Activated CD4-positive, alpha-beta T cell treated with anti-CD3 and anti-CD28 coated beads, Interleukin-2, Interleukin-4, amounts not matched to agents 100 ng/mL and 50 ng/mL, durations not matched to agents 16 hours and 8 hours (primary cell): ENCODE results near the gene DROSHA.

Experiments
- DNase-seq: peaks from one replicate; pipeline ENCODE4 v3.0.0-alpha.2; 2020; ENCODE audit warnings: low spot score

Gene DROSHA

GRCh38 chr5:31530541-31531265, 1.2 kb downstream of the DROSHA start:
- DNase-seq, result no peak

DNA sequence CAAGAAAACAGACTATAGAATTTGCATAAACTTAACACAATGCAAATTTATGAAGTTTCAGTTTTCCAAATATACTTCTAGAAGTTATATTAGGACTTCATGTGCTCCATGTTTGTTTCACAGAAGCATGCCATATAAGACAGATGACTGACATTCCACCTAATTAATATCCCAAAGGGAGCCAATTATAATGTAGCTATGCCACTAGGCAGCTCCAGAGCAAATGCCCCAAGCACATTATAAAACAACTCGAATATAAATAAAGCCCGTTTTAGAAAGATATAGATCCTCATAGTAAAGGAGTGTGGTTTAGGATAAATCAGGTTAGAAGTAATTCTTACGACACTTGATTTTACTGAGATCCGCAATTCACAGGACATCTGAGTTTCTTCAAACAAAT, 8.9 kb downstream of the DROSHA start:
- no peak for DNase-seq

DNA sequence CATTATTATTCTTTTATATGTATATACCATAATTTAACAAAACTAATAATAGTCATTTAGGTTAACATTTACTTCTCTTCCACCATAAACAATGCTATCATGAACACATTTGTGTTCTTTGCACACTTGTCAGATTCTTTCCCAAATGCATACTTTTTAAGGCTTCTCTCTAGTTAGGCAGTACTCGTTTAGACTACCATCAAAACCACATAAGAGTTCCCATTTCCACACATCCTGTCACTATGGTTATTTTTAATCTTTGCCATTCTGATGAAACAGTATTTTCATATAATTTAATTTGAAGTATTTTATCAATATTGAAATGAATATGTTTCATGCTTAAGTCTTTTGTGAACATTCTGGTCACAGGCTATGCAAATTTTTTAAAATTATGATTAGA, 15.1 kb downstream of the DROSHA start:
- no peak for DNase-seq

DNA sequence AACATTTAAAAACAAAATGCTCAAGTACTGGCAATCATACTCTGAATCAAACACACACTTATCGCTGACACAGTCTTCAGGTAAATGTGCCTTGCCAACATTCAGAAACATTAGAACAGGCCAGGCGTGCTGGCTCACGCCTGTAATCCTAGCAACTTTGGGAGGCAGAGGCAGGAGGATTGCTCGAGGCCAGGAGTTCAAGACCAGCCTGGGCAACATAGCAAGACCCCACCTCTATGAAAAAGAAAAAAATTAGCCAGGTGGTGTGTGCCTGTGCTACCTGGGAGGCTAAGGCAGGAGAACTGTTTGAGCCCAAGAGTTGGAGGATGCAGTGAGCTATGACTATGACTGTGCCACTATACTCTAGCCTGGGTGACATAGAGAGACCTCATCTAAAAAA, 20.6 kb downstream of the DROSHA start:
- DNase-seq, result no peak

DNA sequence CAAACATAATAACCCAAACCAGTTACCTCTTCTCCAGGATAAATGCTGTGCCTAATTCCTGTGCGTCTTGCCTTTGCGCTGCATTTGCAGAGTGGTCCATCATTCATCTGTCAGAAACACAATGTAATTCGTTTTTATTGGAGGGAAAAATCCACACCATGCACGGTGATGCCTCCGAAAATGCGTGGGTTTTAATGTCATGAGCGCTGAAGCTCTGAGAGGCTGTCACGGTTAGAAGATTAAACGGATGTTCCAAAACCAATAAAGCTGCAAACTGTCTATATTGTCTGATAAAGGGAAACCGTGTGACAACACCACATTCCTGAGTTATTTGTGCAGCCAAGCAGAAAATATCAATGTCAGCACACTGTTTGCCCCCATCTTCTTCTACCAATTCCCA, 27.4 kb downstream of the DROSHA start:
- no peak for DNase-seq

DNA sequence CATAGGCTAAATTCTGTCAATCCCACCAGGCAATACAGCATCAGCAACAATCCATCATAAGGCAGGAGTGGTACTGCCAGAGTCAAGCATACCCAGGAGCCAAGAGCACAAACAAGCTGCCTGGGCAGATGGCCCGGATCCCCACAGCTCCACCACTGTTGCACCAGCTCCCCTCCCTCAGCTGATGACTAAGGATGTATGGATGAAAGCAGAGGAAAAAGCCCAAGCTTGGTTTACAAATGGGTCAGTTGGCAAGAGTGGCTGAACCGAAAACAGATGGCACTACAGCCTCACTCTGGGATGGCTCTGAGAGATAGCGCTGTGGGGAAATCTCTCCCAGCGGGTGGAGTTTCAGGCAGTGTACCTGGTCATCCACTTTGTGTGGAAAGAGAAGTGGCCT, 29.4 kb downstream of the DROSHA start:
- no peak for DNase-seq

- DNase-seq, result no peak
Measured at GRCh38 chr5:31500256-31500655, 31.6 kb downstream of the DROSHA start.

DNA sequence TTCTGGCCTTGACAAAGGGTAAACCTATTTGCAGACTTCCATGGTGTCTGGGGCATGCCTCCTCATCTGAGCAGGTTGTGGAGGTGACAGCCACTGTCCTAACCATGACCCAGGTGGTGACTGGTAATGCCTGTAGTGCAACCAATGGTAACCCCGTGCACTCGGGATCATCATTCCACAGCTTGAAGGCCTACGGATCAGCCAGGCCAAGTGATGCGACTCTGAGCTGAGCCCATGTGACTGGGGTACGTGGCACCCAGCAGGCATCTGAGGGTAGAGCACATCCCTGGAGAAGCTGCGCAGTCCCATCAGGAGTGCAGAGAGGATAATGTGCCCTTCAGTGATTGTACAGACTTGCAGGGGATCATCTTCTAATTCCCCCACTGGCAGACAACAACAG, 35.0 kb downstream of the DROSHA start:
- DNase-seq, result no peak

GRCh38 chr5:31496301-31496700, 35.6 kb downstream of the DROSHA start:
- no peak for DNase-seq

DNA sequence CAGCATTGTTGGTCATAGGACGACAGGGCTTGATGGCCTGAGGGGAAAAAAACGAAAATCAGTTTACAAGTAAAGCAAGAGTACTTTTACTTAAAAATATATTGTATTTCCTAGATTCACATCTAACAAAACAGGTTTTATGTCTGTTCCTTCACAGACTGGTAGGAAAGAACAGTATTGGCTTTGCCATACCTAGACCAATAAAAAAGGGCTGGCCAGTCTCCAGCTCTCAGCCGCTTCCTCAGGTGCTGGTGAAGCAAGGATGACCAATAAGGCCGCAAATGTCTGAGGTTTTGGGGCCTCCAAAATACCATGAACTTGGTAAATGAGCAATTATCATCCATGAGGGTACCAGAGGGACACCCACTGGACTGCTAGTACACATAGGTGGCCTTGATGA, 36.6 kb downstream of the DROSHA start:
- DNase-seq, result no peak

- DNase-seq, result no peak
Measured at GRCh38 chr5:31492869-31493268, 39.0 kb downstream of the DROSHA start.

GRCh38 chr5:31487506-31487905, 44.4 kb downstream of the DROSHA start:
- no peak for DNase-seq

GRCh38 chr5:31486441-31486840, 45.5 kb downstream of the DROSHA start:
- DNase-seq, result no peak

DNA sequence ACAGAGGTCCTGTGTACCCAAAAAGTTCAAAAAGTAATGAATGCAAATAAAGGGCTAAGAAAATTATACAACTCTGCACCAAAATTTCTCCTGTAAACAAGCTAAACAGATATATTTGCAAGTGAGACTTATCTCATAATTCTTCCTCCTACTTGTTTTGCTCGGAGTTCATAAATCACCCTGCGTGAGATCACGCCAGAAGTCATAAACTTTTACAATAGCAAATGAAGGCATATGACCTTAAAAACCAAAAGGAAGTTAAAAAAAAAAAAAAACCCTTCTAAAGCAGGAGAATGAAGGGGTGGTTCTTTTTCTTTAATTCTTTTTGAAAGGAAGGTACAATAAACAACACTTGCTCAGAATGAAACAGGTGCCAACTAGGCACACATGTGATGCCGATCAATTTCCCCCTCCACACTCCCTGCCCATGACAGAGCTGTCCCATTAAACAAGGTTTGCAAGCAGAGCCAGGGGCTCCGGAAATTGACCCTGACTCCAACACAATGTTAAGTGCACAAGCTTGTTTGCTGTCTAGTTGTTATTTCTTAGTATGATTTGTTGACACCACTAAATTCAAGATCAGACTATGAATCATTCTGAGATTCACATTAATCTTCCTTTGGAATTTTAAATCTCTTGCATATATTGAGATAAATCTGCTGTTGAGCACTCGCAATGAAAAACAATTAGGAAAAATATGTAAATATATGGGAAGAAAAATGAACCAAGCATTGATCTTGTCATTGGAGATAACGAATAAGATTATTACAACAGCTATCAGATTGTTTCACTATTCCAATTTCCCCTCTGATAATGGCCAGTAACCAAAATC, 46.3 kb downstream of the DROSHA start:
- DNase-seq, result no peak

DNA sequence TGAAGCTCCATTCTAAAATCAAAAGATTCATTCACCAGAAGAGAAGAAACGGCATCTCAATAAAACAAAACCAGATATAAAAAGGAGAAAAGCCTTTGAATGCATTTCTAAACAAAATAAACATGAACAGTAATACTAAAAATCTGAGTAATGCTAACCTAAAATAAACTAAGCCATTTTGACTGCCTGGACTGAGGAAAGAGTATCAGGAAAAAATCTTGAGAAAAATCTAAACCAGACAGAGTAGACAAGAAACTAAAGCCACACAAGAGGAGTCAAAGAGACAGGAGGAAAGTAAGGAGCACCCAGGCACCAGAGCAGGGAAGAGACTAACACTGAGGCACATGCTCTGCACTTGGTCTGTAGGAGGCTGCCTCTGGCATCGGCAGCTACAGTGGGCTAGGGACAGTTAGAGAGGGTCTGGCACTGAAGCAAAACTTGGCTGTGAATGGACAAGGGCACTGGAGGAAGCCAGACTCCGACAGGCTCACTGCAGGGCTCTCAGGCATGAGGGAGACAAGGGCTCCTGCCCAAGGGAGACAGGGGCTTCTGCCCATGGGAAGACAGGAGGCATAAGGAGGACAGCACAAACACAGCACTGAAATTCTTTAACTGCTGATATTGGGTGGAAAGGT, 50.2 kb downstream of the DROSHA start:
- DNase-seq, result no peak

DNA sequence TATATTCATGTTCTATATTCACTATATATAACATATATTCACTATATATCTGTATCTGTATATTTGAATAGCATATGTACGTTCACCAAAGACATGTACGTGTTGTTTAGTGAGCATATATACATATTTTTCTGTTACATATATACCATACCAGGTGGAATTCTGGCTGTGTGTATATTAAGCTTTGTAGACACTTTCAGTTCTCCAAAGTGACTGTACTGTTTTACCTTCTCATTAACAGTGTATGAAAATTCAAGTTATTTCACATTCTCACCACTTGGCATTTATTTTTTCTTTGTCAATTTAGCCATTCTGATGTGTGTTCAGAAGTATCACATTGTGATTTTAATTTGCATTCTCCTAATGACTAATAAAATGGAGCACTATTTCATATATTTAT, 52.2 kb downstream of the DROSHA start:
- no peak for DNase-seq

DNA sequence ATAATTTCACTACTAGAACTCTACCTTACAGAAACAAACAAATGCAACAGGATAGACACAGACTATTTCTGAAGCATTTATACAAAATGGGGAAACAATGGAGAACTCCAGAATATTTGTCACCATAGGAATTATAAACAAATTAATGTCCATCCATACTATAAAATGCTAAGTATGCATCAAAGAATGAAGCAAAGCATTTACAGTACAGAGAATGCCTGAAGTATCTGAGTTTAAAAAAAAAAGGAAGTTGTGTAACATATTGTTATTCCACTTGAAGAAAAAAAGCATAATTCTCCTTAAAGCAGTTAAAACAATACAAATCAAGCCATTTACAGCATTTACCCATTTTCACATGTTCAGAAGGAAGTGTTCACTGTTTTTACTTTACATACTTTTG, 53.0 kb downstream of the DROSHA start:
- no peak for DNase-seq

DNA sequence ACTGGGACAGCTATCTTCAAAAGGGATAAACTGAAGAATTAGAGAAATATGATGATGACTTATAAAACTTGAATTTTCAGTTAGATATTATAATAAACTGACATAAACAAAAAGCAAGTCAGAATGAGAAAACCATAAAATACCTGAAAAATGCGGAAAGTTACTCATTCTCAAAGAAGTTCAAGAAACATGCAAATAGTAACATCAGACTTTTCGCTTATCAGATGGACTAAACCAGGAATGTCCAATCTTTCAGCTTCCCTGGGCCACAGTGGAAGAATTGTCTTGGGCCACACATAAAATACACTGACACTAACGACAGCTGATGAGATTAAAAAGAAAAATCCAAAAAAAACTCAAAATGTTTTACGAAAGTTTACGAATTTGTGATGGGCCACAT, 53.9 kb downstream of the DROSHA start:
- no peak for DNase-seq

GRCh38 chr5:31477516-31477915, 54.4 kb downstream of the DROSHA start:
- no peak for DNase-seq

GRCh38 chr5:31476738-31477141, 55.2 kb downstream of the DROSHA start:
- no peak for DNase-seq

- no peak for DNase-seq
Measured at GRCh38 chr5:31471916-31472315, 60.0 kb downstream of the DROSHA start.

DNA sequence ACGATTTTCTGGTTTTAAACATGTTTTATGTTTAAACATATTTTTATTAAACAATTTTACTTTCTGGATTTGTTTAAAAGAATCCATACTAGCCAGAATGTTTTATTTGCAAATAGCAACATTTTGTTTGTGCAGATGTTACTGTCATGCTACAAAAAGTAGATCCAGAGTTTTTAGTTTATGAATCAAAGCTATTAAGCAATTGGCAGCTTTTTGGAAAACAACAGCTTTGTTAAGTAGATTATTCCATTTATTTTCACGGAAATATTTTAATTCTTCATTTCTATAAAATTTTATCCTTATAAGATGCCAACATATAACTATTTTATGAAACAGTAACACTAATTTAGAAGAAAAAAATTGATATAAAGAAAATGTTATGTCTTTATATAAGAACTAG, 60.9 kb downstream of the DROSHA start:
- DNase-seq, result no peak

GRCh38 chr5:31470608-31471007, 61.3 kb downstream of the DROSHA start:
- DNase-seq, result no peak
